Sigmoid colon (tissue), 7 donors: ENCODE results near the gene FBLN7. TPM values are rescaled to one million over a fixed set of nuclear protein-coding genes. Genes with fewer than 3 reads are reported as not detected.

Source experiments
- DNase-seq: peaks from one replicate; pipeline ENCODE4 v3.0.0-alpha.2; 2019
- H3K27ac ChIP-seq, 4 donors: fragments of 200-600 bp; sonication (generic); one replicate each; pipeline ENCODE4 v1.5.1; 2016 to 2019; ENCODE audit warnings: mild to moderate bottlenecking in 1 of 4
- H3K27me3 ChIP-seq, 3 donors: fragments of 200-600 bp; sonication (generic); one replicate each; pipeline ENCODE4 v1.5.1; 2019; ENCODE audit warnings: mild to moderate bottlenecking in 1 of 3
- H3K36me3 ChIP-seq, 4 donors: fragments of 200-600 bp; sonication (generic); one replicate each; pipeline ENCODE4 v1.5.1; 2016 to 2019
- H3K4me1 ChIP-seq, 4 donors: fragments of 200-600 bp; sonication (generic); one replicate each; pipeline ENCODE4 v1.5.1; 2017 to 2019
- H3K4me3 ChIP-seq, 4 donors: fragments of 200-600 bp; sonication (generic); one replicate each; pipeline ENCODE4 v1.5.1; 2017 to 2019; ENCODE audit warnings: mild to moderate bottlenecking in 2 of 4, moderate library complexity in 1 of 4
- H3K9me3 ChIP-seq, 4 donors: fragments of 200-600 bp in 3 of 4; sonication (generic) in 3 of 4; one replicate each; pipeline versions ENCODE4 v1.5.1 to v1.6.1; 2013 to 2019
- CTCF ChIP-seq, 4 experiments: fragments of 450-650 bp in 3 of 4; fragments of 200-600 bp in 1 of 4; IDR thresholded peaks; one replicate each; pipeline ENCODE4 v1.5.1; 2016 to 2019; ENCODE audit warnings: antibody characterized with exemption in 4 of 4, mild to moderate bottlenecking in 3 of 4, moderate library complexity in 2 of 4
- EP300 ChIP-seq, 4 donors: sonication (generic); formaldehyde crosslinking; IDR thresholded peaks; one replicate each; pipeline ENCODE4 v1.6.1; 2017; ENCODE audit warnings: antibody characterized with exemption in 4 of 4
- POLR2A ChIP-seq, 2 donors: fragments of 450-650 bp; IDR thresholded peaks; one replicate each; pipeline ENCODE4 v1.6.1; 2016; ENCODE audit warnings: antibody characterized with exemption in 2 of 2, mild to moderate bottlenecking in 2 of 2, moderate library complexity in 2 of 2
- POLR2AphosphoS5 ChIP-seq, 4 donors: sonication (generic); formaldehyde crosslinking; IDR thresholded peaks; one replicate each; pipeline ENCODE4 v1.6.1; 2017; ENCODE audit warnings: antibody characterized with exemption in 4 of 4
- WGBS, 2 donors: extraction: QIAGEN DNeasy Blood & Tissue Kit; methylation state at CpG; one replicate each; pipeline ENCODE4 v1.1.7; 2013; 5-methylcytosine and 5-hydroxymethylcytosine counted together
- intact Hi-C: fragments of 100-400 bp; cut with DNase I; formaldehyde crosslinking; loops from one replicate; pipeline ENCODE4 v1.15.1; 2023
- polyA plus RNA-seq, 3 donors: library from polyadenylated mRNA; stranded (reverse); fragments of 200-250 nt; gene quantifications; one replicate each; pipeline ENCODE4 v1.2.3, GENCODE V29; 2013
- total RNA-seq, 4 donors: library from RNA; depleted of rRNA; stranded (reverse); fragments of >200 nt; gene quantifications; one replicate each; pipeline ENCODE4 v1.1.0, GENCODE V29; 2016
- donor health status: healthy with polysubstance abuse.
- donor health status: Bipolar disorder and iron deficiency.
- donor health status: healthy.

FBLN7 gene
- total RNA-seq, result 1 to 10 TPM in 2 of 4 donors, under 1 TPM in 2; 0.95 to 1.7 (median 1.0) TPM
- polyA plus RNA-seq, result 1 to 10 TPM in 1 of 3 donors, not detected in 2; 3.3 TPM

- Histone ChIP-seq H3K4me3 (peak within 1 kb of the TSS in 3 of 4 donors; percentile 48 to 55 (median 53)), H3K4me1 (peaks cover 0 to 13% (median 7%) of the 10 kb centered on the region in 4 donors), H3K36me3 (no peaks in the 10 kb centered on the region), H3K27ac (no peak within 1 kb of the TSS), H3K9me3 (no peaks in the 10 kb centered on the region), H3K27me3 (peaks cover 7 to 35% (median 11%) of the 10 kb centered on the region in 3 donors)
- 1 to 2% methylated on average over 84 of the region's 84 CpGs for WGBS, 2 donors
- TF ChIP-seq CTCF (IDR thresholded peaks at IDR 0.05), result no peak
- no peak for TF ChIP-seq POLR2AphosphoS5 (IDR thresholded peaks at IDR 0.05)
- TF ChIP-seq EP300 (IDR thresholded peaks at IDR 0.05), result no peak
- no peak for TF ChIP-seq POLR2A (IDR thresholded peaks at IDR 0.05)
- intact Hi-C loops, result no loop called here
- DNase-seq, result no peak
These were observed at the start of gene FBLN7 for GRCh38 chr2:112138159-112139032. TSS of gene FBLN7 (plus strand) at chr2:112138385. CDS start at chr2:112138656, 271 bp downstream.

GRCh38 chr2:112089375-112089774 is 48.8 kb upstream of the FBLN7 start:
- Histone ChIP-seq H3K27ac (no peak overlapping the region), H3K27me3 (no peaks in the 10 kb centered on the region), H3K4me3 (no peak overlapping the region), H3K36me3 (peaks cover 0 to 60% (median 25%) of the 10 kb centered on the region in 4 donors), H3K4me1 (peaks cover 0 to 5% (median 0%) of the 10 kb centered on the region in 4 donors), H3K9me3 (no peaks in the 10 kb centered on the region)
- TF ChIP-seq CTCF (IDR thresholded peaks at IDR 0.05) (no peak), POLR2A (IDR thresholded peaks at IDR 0.05) (no peak), EP300 (IDR thresholded peaks at IDR 0.05) (no peak), POLR2AphosphoS5 (IDR thresholded peaks at IDR 0.05) (no peak)
- intact Hi-C loops, result no loop called here
- 83 to 85% methylated on average over 5 of the region's 5 CpGs for WGBS, 2 donors
- DNase-seq, result no peak

GRCh38 chr2:112092286-112093041 is 45.7 kb upstream of the FBLN7 start:
- no peak for DNase-seq
- Histone ChIP-seq H3K36me3 (peaks cover 4 to 54% (median 14%) of the 10 kb centered on the region in 4 donors), H3K4me3 (no peak overlapping the region), H3K4me1 (peaks cover 0 to 5% (median 0%) of the 10 kb centered on the region in 4 donors), H3K27ac (no peak overlapping the region), H3K27me3 (no peaks in the 10 kb centered on the region), H3K9me3 (no peaks in the 10 kb centered on the region)
- intact Hi-C loops, result no loop called here
- WGBS, 2 donors, result 92 to 93% methylated on average over 6 of the region's 6 CpGs
- TF ChIP-seq CTCF (IDR thresholded peaks at IDR 0.05) (no peak), EP300 (IDR thresholded peaks at IDR 0.05) (no peak), POLR2A (IDR thresholded peaks at IDR 0.05) (no peak), POLR2AphosphoS5 (IDR thresholded peaks at IDR 0.05) (no peak)

- intact Hi-C loops, result no loop called here
- 82 to 87% methylated on average over 1 of the region's 1 CpG for WGBS, 2 donors
These were observed 45.0 kb upstream of the FBLN7 start for GRCh38 chr2:112093216-112093615.

More at GRCh38 chr2:112093216-112093615, 45.0 kb upstream of the FBLN7 start:
- DNase-seq, result no peak
- H3K4me3 ChIP-seq, result no peak overlapping the region
- H3K36me3 ChIP-seq, result peaks cover 0 to 53% (median 13%) of the 10 kb centered on the region in 4 donors
- H3K27ac ChIP-seq, result no peak overlapping the region
- peaks cover 0 to 5% (median 0%) of the 10 kb centered on the region in 4 donors for H3K4me1 ChIP-seq
- TF ChIP-seq POLR2A (IDR thresholded peaks at IDR 0.05), result no peak
- TF ChIP-seq EP300 (IDR thresholded peaks at IDR 0.05), result no peak
- no peak for TF ChIP-seq POLR2AphosphoS5 (IDR thresholded peaks at IDR 0.05)
- no peak for TF ChIP-seq CTCF (IDR thresholded peaks at IDR 0.05)
- H3K9me3 ChIP-seq, result no peaks in the 10 kb centered on the region
- H3K27me3 ChIP-seq, result no peaks in the 10 kb centered on the region
